HG02970 (cell line): ENCODE results near the gene IGF1R.
A peak's percentile ranks its signal among the peaks of the same experiment; 100 is the strongest.

Experiments used
- ATAC-seq: cut with Tn5 transposase; IDR thresholded peaks from one replicate; pipeline ENCODE4 v1.9.1; 2021; ENCODE audit warnings: mild to moderate bottlenecking, moderate library complexity, moderate number of reproducible peaks; ENCODE audit not compliant: unreplicated experiment, low FRiP score

IGF1R gene

DNA sequence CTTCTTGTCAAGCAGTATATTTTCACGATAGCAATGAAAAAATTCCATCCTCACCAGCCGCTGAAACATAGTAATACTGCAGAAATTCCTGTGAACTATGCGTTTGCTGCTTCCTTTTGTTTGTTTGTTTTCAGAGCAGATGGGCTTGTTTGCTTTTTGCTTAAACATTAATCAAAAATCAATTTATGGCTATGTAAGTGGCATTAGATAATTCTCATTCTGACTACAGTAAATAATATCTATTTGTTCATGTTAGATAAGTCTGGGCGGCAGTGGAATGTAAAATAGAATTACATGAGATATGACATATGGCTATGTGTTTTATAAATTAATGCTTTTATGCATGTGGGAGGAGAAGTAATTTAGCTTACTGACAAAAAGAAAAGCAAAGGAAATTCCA lies 195.5 kb downstream of the IGF1R start:
- ATAC-seq = no peak

DNA sequence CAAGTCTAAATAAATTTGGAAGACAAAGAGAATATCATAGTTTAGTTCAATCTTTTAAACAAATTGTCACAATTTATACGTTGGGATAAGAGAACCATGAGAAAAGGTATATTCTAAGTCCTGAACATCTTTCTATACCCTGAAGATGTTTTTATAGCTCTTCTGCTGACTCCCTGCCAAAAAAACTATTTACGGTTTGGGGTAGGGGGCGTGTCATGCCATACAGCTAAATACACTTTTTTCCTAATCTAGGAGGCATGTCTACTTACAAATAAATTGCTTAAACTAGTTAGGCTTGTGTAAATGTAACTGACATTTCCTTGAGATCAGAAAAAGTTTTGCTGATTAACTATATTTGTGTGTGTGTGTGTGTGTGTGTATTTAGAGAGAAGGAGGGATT lies 195.9 kb downstream of the IGF1R start:
- ATAC-seq = no peak

DNA sequence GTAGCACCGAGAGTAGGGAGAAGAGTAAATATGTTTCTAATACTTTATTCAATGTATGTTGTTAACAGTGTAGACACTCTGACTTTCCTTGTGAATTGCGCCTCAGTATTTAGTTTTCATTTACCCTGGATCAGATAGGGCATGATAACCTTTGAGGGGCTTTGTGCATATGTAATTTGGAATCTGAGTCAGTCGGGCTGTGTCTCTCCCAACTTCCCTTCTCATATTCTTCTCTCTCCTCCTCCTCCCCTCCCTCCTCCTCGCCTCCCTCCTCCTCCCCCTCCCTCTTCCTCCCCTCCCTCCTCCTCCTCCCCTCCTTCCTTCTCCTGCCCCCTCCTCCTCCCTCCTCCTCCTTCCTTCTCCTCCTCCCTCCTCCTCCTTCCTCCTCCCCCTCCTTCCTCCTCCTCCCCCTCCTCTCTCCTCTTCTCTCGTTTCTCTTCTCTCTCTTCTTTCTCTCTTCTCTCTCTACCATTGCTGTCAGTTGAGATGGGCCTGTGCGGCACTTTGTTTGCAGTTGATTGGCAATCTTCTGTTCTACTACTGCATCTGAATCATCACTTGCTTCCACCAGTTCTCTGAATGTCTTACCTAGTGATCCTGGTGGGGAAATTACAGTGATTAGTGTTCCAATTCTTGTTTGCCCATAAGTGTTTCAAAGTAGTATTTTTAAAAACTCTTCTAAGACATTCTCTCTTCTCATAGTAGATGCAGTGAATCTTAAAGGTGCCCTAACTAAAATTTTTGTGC lies 197.0 kb downstream of the IGF1R start:
- no peak for ATAC-seq

DNA sequence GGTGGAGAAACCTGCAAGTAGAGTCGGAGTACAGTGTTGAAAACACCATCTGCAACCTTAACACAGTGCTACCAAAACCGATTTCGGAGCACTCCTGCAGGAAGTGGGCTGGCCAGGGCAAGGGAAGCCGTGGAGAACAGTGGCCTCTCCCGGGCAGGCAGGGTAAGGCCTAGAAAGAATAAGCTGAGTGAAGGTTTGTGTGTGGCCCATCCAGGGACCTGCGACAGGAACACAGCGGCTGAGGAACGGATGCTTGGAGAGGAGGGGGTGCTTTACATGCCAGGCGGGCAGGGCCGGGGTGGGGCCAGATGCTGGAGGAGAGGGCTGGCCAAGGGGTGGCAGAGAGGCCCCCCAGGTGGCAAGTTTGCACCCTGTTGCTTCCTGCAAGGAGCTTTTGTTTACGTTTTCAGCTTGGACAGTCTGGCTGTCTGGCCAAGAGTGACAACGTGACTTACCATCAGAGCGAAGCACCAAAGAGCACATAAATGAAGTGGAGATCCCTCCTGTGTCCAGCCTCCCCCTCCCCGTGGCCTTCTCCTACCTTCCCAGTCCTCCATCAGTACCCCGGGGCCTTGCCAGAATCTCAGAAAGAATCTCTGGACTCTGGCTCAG lies 202.7 kb downstream of the IGF1R start:
- peak; percentile 48 for ATAC-seq

GRCh38 chr15:98853161-98853560 lies 204.8 kb downstream of the IGF1R start:
- no peak for ATAC-seq

DNA sequence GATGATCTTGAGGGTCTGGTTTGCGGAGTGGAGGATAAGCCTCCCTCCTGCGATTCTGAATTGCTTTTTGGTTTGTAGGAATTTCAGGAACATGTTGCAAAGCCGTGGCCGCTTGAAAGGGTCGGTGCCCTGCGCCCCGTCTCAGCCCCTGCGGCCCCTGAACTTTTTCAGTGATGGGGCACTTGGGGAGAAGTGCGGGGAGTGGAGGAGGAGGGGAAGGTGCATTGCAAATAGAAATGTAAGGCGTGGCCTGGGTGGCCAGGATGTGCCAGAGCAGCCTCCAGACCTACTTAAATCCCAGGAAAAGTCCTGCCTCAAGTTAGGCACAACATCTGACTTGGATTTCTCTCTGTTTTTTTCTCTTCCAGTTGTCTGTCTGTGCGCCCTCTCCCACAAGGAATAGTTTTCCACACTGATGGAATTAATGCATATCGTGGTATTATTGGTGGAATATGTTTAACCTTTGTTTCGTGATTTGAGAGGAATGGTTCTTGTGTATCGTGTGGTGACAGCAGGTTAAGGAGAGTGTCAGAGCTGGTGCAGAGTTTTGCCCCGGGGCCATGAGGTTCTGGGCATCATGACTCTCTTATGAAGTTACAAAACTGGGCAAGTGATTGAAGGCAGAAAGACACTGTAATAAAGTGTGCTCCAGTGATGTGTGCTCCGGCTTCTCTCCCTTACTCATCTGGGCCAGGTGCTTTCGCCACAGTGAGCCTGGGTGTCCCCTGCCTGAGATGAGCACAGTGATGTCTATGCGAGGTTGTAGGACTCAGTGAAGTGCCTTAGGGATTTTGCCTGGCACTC lies 205.5 kb downstream of the IGF1R start:
- no peak for ATAC-seq

DNA sequence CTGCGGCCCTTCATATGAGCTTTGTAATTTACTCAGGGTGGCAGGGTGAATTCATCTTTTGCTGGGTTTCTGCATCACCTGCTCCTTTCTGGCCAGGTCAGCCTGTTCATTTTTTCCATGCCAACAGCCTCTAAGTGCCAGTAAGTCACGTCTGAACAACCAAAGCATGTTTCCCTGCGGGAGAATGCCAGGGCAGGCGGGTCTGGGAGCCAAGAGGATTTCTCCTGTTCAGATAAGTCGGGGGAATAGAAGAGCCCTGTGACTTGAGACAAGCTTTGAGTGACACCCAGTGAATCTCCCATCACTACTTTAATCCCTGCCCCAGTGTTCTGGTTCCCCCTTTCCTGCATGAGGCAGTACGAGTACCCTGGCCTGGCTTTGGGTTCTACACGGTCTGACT lies 206.2 kb downstream of the IGF1R start:
- no peak for ATAC-seq

DNA sequence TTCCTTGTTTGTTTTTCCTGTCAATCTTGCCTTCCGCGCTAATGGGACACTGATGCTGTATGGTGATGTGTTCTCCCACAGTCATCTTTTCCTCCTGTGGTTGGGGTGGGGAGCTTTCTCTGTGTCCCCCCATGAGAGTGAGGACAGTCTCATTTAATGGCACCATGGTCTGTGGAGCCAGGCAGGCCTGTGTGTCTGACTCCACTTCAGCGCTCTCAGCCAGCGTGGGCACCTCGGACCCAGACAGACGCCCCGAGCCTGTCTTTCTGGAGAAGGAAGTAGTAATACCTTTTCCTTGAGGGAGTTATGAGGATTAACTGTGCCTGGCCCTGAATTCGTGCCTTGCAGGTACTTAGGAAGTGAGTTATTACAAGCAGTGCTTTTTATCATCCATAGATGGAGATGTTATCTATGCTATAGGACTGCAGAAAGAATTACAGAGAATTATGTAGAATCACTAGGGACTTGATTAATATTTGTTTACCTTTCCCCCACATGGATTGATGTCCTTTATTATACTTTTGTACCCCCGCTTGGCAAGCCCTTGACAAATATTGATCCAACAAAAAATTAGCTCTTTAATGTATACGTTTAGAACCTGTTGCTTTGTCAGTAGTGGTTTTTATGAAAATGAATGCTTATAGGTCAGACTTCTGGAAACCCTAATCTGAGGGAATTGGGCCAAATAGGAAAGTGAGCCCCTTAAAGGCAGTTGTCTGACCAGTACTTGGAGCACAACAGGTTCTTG lies 206.9 kb downstream of the IGF1R start:
- ATAC-seq = no peak

DNA sequence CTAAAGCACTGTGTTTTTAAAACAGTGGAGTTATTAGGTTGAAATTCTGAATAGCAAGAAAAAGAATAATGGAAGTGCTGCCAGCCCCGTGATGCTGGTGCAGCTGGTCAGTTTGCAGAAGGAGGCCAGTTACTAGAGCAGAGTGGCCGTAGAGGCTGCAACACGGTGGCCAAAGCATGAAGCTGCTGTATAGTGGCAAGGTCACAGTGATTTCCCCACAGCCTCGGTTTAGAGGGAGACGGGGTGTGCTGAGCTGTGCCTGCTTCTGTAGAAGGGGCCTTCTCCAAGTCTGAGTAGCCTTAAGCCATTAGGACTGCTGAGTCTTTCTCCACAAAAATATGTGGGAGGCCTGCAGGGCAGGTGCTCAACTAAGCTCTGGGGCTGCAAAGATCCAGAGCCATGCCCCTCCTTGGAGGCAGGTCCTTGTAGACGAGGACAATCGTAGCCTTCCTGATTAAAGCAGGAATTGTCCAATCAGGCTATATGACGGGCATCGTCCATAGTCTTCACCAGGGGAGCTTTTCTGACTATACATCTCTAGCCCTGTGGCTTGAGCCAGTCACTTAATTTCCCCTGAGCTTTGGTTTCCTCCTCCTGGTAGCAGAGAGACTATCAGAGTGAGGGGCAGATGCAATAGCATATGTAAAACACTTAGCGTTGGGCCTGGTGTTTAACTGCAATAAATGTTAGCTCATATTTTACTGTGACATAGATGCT lies 207.6 kb downstream of the IGF1R start:
- ATAC-seq = no peak

DNA sequence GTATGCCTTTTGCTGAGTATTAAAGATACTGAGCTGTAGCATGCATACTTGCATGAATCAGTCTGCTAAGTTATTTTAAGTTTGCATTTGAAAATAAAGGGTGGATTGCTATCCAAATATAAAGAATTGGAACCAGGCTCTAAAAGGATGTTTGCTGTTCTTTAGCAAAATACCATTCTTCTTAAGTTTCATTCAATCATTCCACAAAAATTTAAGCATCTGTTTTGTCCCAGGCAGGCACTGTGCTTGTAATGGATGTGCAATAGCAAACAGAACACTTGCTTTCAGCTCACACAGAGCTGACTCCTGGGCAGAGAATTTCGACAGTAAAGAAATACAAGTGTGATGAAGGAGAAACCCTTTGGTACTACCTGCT lies 208.2 kb downstream of the IGF1R start:
- no peak for ATAC-seq

DNA sequence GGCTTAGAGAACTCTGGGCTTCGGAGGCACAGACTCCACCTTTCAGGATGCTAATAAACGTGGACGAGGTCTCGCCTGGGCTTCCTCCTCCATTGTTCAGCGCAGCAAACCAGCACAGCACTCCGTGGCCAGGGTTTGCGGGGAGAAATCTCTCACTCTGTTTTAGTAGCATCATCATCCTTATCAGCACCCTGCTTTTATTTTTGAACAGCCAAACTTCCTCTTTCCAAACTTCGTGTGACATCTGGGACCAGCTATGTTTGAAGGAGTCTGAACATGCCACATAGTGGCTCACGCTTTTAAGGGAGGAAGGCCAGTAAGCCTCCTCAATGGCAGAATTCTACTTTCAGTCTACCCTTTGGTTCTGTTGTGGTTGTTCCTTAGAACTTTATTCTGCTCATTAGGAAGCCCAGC lies 210.3 kb downstream of the IGF1R start:
- ATAC-seq = no peak

DNA sequence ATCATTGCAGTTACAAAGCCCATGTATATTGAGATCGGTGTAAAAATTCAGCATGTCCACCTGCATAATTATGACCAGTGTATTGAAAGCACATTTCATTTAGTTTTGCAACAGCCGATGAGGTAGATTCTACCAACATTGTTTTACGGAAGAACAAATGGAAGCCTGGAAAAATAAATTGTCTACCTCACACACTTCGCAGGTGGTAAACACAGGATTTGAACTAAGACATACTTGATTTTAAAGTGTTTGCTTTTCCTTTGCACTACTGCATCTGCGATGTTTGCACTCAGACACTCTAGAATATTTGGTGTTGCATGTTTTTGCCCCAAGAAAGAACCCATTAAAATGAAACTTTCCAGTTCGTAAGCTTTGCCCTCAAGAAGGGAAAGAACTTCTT lies 210.8 kb downstream of the IGF1R start:
- ATAC-seq = no peak

DNA sequence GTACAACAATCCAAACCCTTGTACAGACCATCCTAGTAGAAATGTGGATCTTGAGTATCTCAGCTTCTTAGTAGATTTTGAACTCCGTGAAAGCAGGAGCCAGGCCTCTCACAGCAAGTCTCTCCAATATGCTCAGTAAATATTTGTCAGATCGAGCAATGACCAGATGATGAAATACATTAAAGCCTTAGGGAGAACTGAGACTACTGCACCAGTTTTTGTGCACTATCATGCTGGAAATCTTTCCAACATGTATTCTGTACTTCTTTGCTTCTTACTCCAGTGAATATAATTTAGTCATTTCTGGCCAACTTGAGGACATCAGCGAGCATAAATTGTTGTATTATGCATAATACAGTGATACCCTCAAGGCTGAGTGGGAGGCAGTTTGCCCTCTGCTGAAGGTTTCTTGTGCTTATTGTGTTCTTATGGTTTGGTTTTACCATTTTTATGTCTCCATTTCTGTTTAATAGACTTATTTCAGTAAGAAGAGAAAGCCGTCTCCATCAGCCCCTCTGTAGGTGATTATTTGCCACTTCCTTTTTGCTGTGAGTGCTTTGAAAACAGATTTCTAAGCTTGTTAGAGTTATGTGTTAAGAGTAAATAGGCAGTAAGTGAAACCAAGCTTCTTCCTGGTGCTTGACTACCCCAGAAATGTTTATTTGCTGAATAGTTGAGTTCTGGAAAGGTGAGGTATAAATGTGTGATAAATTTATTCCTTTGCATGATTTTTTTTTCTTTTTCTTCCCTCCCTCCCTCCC lies 212.1 kb downstream of the IGF1R start:
- no peak for ATAC-seq

- no peak for ATAC-seq
Measured at GRCh38 chr15:98861188-98861587, 212.8 kb downstream of the IGF1R start.

- no peak for ATAC-seq
Measured at GRCh38 chr15:98863983-98864382, 215.6 kb downstream of the IGF1R start.

DNA sequence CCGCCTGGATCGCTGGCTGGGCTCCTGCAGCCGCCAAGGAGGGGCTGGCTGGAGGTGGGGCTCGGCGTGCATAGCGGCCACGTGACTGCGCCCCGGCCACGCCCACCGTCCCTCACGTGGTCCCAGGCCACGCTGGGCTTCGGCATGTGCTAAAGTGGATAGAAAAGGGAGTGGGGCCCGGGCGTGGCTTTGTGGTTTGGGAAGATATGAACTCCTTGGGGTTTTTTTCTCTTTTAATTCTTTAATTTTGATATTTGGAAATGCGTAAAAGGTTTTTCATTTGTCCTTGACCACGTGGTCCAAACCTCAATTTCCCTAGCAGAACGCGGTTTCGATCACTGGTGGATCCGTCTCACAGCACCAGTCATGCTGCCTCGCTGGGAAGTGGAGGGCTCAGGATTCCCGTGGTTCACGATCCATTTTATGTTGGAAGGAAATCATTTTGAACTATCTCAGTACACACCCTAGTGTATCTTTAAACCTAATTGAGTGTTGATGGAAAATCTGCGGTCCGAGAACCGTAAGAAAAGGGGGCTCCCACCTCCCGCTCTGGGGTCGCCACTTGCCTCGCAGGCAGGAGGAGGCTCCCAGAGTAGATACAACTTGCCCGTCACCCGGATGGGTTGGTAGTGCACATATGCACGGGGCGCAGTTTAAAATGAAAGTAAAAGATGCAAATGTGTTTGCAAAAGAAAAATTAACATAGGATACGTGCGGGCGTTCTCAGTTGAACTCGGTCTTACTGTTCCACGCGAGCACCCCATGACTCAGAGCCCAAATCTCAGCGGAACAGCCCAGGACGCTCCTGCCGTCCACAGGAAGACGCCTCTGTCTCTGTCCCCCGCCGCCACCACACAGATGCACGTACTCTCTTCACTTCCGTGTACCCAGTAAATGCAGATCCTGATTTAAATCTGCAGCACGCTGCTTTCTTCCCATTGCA lies 217.3 kb downstream of the IGF1R start:
- peak; percentile 84 for ATAC-seq

DNA sequence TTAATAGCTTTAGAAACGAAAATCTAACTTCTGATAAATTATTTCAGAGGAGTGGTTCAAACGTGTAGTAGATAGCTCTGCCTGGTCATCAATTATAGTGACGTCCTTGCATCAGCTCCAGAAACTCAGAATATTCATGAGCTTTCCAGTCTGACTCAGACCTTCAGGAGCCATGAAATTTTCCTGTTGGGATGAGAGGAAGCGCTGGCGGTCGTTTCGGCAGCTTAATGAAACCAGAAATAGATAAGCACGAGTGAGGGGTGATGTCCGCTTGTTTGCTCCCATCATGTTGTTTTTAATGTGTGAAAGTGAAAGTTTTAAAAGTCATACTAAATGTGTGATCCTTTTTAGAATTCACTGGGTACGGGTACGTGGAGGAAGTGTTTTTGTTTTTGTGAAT lies 218.2 kb downstream of the IGF1R start:
- ATAC-seq = no peak

GRCh38 chr15:98868564-98868963 lies 220.2 kb downstream of the IGF1R start:
- no peak for ATAC-seq
